Measurements from ENCODE around the gene UBTD2.

The UBTD2 gene

DNA sequence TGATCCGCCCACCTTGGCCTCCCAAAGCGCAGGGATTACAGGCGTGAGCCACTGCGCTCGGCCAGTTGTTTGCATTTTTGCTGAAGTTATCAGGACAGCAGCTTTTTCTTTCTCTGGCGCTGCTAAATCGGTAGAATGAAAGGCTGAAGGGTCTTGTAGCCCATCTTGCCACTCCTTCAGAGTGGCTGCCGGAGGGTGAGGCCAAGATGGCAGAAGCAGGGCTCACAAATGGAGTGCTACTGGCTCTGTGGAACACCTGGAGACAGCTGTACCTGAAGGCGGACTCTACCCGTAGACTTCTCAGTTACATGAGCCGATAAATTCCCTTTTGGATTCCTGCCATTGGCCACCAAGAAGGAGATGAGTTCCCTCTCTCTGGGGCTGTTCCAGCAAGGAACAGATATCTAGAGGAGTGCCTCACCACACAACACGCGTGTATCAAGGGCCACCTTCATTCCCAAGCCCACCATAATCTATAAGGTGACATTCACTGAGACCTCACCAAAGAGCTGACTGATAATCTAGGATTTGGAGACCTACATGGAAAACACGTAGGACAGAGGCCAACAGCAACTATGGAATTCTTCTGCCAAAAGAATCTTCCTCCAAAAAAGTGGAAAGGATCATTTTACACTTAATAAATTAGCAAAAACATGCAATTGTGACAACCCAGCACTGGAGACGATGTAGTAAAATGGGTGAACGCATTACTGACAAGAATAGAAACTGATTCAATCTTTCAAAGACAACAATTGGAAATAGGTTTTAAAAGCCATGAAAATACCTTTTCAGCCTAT, 117.3 kb downstream of the UBTD2 start:
- no peak overlapping the region for H3K4me3 ChIP-seq (ENCODE audit: low read depth, low read length)
- POLR2A ChIA-PET: no interaction called here
- TF ChIP-seq, protein P1, sequence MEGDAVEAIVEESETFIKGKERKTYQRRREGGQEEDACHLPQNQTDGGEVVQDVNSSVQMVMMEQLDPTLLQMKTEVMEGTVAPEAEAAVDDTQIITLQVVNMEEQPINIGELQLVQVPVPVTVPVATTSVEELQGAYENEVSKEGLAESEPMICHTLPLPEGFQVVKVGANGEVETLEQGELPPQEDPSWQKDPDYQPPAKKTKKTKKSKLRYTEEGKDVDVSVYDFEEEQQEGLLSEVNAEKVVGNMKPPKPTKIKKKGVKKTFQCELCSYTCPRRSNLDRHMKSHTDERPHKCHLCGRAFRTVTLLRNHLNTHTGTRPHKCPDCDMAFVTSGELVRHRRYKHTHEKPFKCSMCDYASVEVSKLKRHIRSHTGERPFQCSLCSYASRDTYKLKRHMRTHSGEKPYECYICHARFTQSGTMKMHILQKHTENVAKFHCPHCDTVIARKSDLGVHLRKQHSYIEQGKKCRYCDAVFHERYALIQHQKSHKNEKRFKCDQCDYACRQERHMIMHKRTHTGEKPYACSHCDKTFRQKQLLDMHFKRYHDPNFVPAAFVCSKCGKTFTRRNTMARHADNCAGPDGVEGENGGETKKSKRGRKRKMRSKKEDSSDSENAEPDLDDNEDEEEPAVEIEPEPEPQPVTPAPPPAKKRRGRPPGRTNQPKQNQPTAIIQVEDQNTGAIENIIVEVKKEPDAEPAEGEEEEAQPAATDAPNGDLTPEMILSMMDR (IDR thresholded peaks at IDR 0.05; ENCODE audit: insufficient read depth, low read length, missing control alignments): no peak
- DNase-seq (ENCODE audit: low read depth, low spot score): no peak
- CTCF ChIA-PET: interaction anchor here (0.7 to 1.9 kb wide), 3 partner anchors 9 to 110 kb away, joined by 3 to 7 read pairs (median 4); no protein-coding TSS in a partner anchor

DNA sequence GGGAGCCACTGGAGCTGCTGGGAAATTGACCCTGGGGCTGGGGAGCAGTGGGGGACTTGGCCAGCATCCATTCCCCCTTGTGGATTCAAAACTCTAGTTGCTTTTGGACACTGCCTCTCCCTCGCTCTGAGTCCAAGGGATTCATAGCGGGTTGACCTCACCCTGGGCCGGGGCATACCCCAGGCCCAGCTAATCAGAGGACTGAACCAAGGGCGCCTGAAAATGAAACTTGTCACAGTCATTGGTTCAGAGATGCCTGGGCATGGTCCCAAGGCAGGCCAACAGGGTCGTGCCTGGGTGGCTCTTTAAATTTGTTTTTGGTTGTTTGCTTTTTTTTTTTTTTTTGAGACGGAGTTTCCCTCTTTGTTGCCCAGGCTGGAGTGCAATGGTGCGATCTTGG, 118.1 kb downstream of the UBTD2 start:
- ChIA-PET POLR2A (no interaction called here), CTCF (interaction anchor here (0.7 to 1.9 kb wide), 3 partner anchors 10 to 109 kb away, joined by 3 to 7 read pairs (median 4); no protein-coding TSS in a partner anchor)
- H3K4me3 ChIP-seq (ENCODE audit: low read depth, low read length): no peak overlapping the region
- no peak for DNase-seq (ENCODE audit: low read depth, low spot score)
- TF ChIP-seq, protein P1 (IDR thresholded peaks at IDR 0.05; ENCODE audit: insufficient read depth, low read length, missing control alignments): no peak

DNA sequence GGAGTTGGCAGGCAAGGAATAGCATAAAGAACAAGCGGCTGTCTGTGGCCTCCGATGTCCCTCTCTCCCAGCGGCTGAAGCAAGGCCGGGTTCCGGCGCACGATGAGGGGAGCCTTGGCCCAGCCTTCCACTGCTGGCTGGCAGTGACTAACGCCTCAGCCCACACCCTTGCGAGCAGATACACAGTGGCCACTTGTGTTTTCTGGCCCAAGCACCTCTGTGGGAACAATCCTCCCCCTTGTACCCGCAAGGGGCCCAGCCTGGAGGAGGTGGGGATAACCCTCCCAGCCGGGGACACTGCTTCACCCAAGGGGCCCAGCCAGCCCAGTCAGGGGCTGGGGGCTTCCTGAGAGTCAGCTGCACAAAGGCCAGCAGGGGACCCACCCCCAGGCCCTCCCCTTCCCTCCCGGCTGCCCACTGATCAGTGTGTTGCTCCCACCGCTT, 118.8 kb downstream of the UBTD2 start:
- POLR2A ChIA-PET: interaction anchor here (0.5 kb wide), 1 partner anchor 55 kb away, joined by 4 read pairs; no protein-coding TSS in a partner anchor
- TF ChIP-seq, protein P1 (IDR thresholded peaks at IDR 0.05; ENCODE audit: insufficient read depth, low read length, missing control alignments): no peak
- H3K4me3 ChIP-seq (ENCODE audit: low read depth, low read length): no peak overlapping the region
- DNase-seq (ENCODE audit: low read depth, low spot score): no peak
- CTCF ChIA-PET: interaction anchor here (1.1 to 1.9 kb wide), 2 partner anchors 10 to 13 kb away, joined by 3 to 7 read pairs; no protein-coding TSS in a partner anchor

DNA sequence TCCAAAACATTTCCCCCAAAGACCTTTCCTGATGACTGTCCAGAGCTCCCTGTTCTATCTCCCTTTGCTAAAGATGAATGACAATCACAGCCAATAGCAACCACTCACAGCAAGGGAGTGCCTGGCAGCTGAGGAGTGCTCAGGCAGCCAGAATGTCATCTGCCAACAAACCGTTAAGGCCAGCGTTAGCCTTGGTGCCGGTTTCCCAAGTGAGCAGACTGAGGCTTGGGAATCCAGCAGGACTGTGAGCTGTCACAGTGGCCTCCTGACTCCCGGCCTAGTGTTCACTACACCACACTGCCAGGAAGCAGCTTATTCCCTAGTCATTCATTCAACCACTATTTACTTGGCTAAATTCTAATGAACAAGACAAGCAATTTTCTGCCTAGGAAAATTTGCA, 120.2 kb downstream of the UBTD2 start:
- H3K4me3 ChIP-seq (ENCODE audit: low read depth, low read length): no peak overlapping the region
- POLR2A ChIA-PET: no interaction called here
- CTCF ChIA-PET: interaction anchor here (1.1 to 4.0 kb wide), 7 partner anchors 9 to 57 kb away, joined by 3 to 16 read pairs (median 3); partner anchors contain the start of gene STK10
- DNase-seq (ENCODE audit: low read depth, low spot score): no peak
- TF ChIP-seq, protein P1 (IDR thresholded peaks at IDR 0.05; ENCODE audit: insufficient read depth, low read length, missing control alignments): no peak

DNA sequence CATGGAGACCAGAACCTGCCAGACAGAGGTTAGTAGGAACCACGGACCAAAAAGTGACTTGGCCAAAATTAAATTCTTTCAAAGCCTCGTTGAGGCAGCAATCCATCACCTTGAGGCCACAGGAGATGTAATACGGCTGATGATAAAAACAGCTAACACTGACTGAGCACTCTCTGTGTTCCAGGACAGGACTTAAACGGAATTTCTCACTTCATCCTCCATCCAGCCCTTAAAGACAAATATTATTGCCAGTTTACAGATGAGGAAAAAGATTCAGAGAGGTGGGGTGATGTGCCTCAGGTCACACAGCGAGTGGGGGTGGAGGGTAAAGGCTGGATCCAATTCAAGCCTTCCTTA, 120.6 kb downstream of the UBTD2 start:
- H3K4me3 ChIP-seq (ENCODE audit: low read depth, low read length): no peak overlapping the region
- CTCF ChIA-PET: interaction anchor here (1.0 to 4.0 kb wide), 9 partner anchors 9 to 57 kb away, joined by 3 to 16 read pairs (median 3); partner anchors contain the start of gene STK10
- no peak for DNase-seq (ENCODE audit: low read depth, low spot score)
- TF ChIP-seq, protein P1 (IDR thresholded peaks at IDR 0.05; ENCODE audit: insufficient read depth, low read length, missing control alignments): no peak
- POLR2A ChIA-PET: no interaction called here

DNA sequence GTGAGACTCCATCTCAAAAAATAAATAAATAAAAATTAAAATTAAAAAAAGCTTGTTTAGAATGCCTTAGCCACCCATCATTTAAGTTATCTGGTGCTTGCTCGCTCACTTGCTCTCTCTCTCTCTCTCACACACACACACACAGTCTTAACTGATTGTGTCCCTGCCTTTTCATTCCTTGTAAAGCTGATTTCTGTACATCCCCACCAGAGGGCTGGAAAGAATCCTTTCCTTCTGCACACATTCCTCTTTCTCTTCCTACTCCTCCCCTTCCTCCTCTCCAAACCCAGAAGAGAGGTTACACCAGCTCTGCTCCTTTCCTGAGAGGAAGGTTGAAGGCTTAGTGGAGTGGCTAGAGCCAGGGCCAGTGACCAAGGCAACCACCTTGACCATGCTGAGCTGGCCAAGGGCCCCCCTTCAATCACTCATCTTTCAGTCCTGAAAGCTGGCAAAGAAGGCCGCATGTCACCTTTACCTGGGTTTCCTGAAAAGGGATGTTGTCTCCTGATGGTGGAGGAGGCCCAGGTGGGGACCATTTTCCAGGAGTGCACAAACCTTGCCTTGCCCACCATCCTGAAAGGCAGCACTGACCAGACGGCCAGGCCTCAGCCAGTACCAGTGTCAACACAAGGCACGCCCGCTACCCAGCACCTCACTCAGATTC, 121.1 kb downstream of the UBTD2 start:
- ChIA-PET POLR2A (no interaction called here), CTCF (interaction anchor here (0.7 to 4.0 kb wide), 12 partner anchors 9 to 131 kb away, joined by 3 to 16 read pairs (median 4); partner anchors contain the start of gene STK10)
- no peak overlapping the region for H3K4me3 ChIP-seq (ENCODE audit: low read depth, low read length)
- no peak for DNase-seq (ENCODE audit: low read depth, low spot score)
- TF ChIP-seq, protein P1 (IDR thresholded peaks at IDR 0.05; ENCODE audit: insufficient read depth, low read length, missing control alignments): peak; percentile 23

Data from AG04449 (cell line).